ENCODE data around the gene IL36RN.

Gene IL36RN

DNA sequence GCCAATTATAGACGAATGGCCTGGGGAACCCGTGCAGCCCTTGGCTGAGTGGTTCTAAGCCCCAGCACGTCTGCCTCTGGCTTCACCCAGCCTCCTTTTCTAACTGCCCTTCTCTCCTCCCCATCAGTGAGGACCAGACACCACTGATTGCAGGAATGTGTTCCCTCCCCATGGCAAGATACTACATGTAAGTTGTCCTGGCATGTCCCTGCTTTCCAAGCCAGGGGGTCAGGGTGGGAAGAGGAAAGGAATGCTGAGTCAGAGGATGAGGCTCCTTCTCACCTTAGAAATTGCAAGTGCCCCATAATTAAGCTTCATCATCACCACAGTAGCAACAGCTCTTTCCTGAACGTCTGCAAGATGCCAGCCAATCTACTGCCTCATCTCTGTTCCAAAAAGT lies 13.6 kb downstream of the IL36RN start:
- no peaks in the 10 kb centered on the region for H3K4me1 Mint-ChIP-seq
- no peaks in the 10 kb centered on the region for H3K9me3 Mint-ChIP-seq
- H3K27ac Mint-ChIP-seq, result no peak overlapping the region
- ATAC-seq (replicated peaks) (no peak), DNase-seq (no peak)
- no peak overlapping the region for H3K4me3 Mint-ChIP-seq
- H3K36me3 Mint-ChIP-seq, result no peaks in the 10 kb centered on the region
- peaks cover 29 to 61% of the 10 kb centered on the region in 2 donors for H3K27me3 Mint-ChIP-seq

DNA sequence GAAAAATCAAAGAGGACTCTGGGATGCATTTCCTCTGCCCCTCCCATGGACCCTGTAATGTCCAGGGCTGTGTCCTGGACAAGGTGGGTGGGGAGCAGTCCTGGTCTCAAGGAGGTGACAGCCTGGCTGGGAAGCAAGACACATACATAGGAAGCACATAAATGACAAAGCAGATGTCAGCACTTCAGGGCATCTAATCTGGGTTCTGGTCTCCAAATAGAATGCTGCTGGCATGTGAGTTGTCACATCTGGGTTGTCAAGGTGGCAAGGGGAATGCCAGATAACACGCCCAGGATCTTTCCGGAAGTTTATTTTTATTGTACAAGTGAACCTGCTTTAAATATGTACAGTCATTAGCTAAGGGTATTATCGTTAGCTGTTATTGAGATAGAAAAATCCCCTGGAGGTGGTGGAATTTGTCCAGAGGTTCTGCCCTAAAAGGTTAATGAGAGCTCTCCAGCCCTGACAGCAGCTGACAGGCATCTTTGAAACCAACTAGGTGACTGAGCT lies 14.4 kb downstream of the IL36RN start:
- no peak overlapping the region for H3K27ac Mint-ChIP-seq
- no peaks in the 10 kb centered on the region for H3K4me1 Mint-ChIP-seq
- no peak overlapping the region for H3K4me3 Mint-ChIP-seq
- H3K27me3 Mint-ChIP-seq, result peaks cover 28 to 57% of the 10 kb centered on the region in 2 donors
- no peaks in the 10 kb centered on the region for H3K9me3 Mint-ChIP-seq
- DNase-seq (no peak), ATAC-seq (replicated peaks) (no peak)
- H3K36me3 Mint-ChIP-seq, result no peaks in the 10 kb centered on the region

DNA sequence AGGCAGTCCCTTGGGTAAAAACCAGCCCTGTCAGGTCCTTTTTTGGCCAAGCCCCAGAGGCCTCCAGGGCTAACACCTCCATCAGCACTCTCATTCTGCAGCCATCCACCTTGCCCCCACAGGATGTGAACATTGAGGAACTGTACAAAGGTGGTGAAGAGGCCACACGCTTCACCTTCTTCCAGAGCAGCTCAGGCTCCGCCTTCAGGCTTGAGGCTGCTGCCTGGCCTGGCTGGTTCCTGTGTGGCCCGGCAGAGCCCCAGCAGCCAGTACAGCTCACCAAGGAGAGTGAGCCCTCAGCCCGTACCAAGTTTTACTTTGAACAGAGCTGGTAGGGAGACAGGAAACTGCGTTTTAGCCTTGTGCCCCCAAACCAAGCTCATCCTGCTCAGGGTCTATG lies 16.0 kb downstream of the IL36RN start:
- H3K27ac Mint-ChIP-seq, result no peak overlapping the region
- peak; percentile 20 to 54 for ATAC-seq (replicated peaks)

DNA sequence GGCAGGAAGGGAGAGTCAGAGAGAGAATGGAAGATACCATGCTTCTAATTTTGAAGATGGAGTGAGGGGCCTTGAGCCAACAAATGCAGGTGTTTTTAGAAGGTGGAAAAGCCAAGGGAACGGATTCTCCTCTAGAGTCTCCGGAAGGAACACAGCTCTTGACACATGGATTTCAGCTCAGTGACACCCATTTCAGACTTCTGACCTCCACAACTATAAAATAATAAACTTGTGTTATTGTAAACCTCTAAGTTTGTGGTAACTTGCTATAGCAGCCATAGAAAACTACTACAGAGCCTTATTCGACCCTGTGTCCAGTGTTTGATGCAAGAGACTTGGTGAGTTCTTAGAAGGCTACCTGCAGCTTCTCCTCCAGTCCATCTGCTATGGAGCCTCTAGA lies 16.6 kb downstream of the IL36RN start:
- Mint-ChIP-seq H3K4me1 (no peaks in the 10 kb centered on the region), H3K27me3 (peaks cover 27 to 54% of the 10 kb centered on the region in 2 donors), H3K4me3 (no peak overlapping the region), H3K9me3 (no peaks in the 10 kb centered on the region), H3K27ac (no peak overlapping the region), H3K36me3 (no peaks in the 10 kb centered on the region)
- DNase-seq (no peak), ATAC-seq (replicated peaks) (no peak)

More for the DNA sequence above, 16.0 kb downstream of the IL36RN start:
- Mint-ChIP-seq H3K27me3 (peaks cover 23 to 50% of the 10 kb centered on the region in 2 donors), H3K9me3 (no peaks in the 10 kb centered on the region), H3K36me3 (no peaks in the 10 kb centered on the region), H3K4me1 (no peaks in the 10 kb centered on the region), H3K4me3 (no peak overlapping the region)
- DNase-seq, result no peak

DNA sequence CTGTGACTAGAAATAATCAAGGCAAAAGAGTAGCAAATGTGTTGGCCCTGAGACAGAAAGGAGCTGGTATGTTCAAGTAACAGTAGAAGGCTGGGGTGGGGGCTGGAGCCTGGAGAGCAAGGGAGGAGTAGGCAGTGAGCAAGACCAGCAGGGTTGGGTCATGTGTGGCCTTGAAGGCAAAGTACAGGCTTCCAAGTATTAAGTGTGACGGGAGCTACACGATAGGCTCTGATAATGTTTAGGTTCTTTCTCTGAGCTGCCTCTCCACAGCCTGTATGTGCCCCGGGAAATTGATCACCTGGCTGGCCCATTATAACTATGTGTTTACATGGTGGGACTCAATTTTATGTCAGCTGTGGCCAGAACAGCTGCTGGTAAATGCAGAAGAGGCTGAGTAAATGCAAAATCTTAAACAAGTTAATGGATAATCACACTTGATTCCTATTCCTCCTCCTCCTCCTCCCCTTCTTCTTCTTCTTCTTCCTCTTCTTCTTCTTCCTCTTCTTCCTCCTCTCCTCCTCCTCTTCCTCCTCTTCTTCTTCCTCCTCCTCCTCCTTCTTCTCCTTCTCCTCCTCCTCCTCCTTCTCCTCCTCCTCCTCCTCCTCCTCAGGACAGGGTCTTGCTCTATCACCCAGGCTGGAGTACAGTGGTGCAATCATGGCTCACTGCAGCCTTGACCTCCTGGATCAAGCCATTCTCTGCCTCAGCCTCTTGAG lies 18.1 kb downstream of the IL36RN start:
- H3K27ac Mint-ChIP-seq, result no peak overlapping the region
- DNase-seq (no peak), ATAC-seq (replicated peaks) (no peak)
- no peaks in the 10 kb centered on the region for H3K36me3 Mint-ChIP-seq
- H3K9me3 Mint-ChIP-seq, result no peaks in the 10 kb centered on the region
- no peak overlapping the region for H3K4me3 Mint-ChIP-seq
- H3K27me3 Mint-ChIP-seq, result peaks cover 39 to 68% of the 10 kb centered on the region in 2 donors
- no peaks in the 10 kb centered on the region for H3K4me1 Mint-ChIP-seq

DNA sequence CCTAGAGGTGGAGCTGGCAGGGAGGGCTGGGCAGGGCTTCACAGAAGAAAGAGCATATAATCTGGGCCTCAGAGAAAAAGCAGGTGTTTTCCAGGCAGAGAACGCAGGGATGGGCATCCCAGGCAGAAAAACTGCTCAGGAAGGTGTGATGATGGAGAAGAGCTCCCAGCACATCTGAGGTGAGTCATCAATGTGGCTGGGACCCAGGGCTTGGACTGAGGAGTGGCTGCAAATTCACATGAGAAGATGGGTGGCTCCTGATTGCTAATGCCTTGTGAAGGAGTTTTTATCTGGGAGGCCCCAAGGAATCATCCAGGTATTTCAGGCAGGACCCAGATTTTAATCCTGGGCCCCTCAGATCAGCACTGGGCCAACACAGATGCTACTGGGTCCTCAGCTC lies 18.9 kb downstream of the IL36RN start:
- no peak overlapping the region for H3K4me3 Mint-ChIP-seq
- ATAC-seq (replicated peaks), result no peak
- no peak overlapping the region for H3K27ac Mint-ChIP-seq
- H3K27me3 Mint-ChIP-seq, result peaks cover 39 to 61% of the 10 kb centered on the region in 2 donors
- H3K9me3 Mint-ChIP-seq, result no peaks in the 10 kb centered on the region
- peaks cover 0 to 1% of the 10 kb centered on the region in 2 donors for H3K4me1 Mint-ChIP-seq
- DNase-seq, result no peak
- no peaks in the 10 kb centered on the region for H3K36me3 Mint-ChIP-seq

DNA sequence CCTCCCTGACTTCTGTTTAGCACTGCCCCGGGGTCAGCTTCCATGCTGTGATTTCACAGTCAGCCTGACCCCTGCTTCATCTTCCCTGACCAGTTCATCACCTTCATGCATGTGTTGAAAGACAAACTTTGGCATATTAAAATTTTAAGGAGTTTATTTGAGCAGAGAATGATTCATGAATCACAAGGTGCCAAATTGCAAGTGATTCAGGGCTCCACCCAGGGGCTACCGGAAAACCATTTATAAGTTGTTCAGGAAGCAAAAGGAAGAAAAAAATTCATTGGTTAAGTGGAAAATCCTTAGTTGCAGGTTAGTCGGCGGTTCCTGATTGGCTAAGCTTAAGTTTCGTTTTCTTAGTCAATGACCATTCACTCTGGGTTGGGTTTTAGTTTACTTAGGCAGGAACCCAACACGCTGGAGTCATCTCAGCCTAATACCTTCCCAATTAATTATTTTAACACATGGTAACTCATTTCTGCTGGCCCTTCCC lies 19.4 kb downstream of the IL36RN start:
- peaks cover 4 to 6% of the 10 kb centered on the region in 2 donors for H3K4me1 Mint-ChIP-seq
- H3K9me3 Mint-ChIP-seq, result no peaks in the 10 kb centered on the region
- no peak overlapping the region for H3K4me3 Mint-ChIP-seq
- H3K27ac Mint-ChIP-seq, result no peak overlapping the region
- peaks cover 43 to 61% of the 10 kb centered on the region in 2 donors for H3K27me3 Mint-ChIP-seq
- no peak for DNase-seq
- H3K36me3 Mint-ChIP-seq, result no peaks in the 10 kb centered on the region
- ATAC-seq (replicated peaks), result no peak

DNA sequence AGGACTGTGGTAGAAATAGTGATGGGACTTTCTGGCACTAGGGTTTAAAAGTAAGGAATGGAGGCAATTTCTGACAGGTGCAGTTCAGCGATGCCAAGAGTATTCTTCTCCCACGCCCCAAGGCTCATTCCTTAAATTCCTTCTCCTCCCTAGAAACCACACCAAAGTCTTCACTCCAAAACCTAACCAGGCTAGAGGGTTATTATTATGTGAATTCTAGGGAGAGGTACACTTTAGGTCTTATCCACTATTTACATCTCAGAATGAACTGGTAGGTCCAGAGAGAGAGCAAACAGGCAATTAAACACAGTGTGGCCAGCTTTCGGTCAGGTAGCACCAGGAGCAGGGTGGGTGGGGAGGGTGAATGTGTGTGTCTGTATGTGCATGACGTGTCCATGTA lies 20.1 kb downstream of the IL36RN start:
- no peak overlapping the region for H3K27ac Mint-ChIP-seq
- H3K4me3 Mint-ChIP-seq, result no peak overlapping the region
- no peaks in the 10 kb centered on the region for H3K9me3 Mint-ChIP-seq

DNA sequence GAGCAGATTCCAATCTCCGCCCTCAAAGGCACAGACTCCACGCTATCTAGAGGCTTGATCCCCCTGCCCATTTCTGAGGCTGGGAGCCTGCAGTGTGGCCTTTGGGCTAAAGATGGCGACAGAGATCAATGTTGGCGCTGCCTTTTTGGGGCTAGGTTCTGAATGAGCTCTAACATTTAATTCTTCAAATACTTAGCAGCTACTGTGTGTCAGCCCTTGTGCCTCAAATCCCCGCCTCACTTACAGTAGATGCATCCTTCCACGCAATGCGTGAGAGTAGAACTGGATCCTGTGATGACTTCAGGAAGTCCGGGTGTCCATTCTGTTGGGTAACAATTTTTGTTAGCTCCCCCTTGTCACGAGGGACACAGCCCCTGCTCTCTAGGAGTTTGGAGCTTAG lies 21.1 kb downstream of the IL36RN start:
- Mint-ChIP-seq H3K4me1 (peaks cover 5 to 9% of the 10 kb centered on the region in 2 donors), H3K4me3 (no peak overlapping the region), H3K36me3 (no peaks in the 10 kb centered on the region), H3K27me3 (peaks cover 39 to 52% of the 10 kb centered on the region in 2 donors), H3K9me3 (no peaks in the 10 kb centered on the region), H3K27ac (no peak overlapping the region)
- DNase-seq (no peak), ATAC-seq (replicated peaks) (peak; percentile 65 to 68)

More for the DNA sequence above, 20.1 kb downstream of the IL36RN start:
- H3K36me3 Mint-ChIP-seq, result no peaks in the 10 kb centered on the region
- H3K27me3 Mint-ChIP-seq, result peaks cover 44 to 59% of the 10 kb centered on the region in 2 donors
- H3K4me1 Mint-ChIP-seq, result peaks cover 5 to 9% of the 10 kb centered on the region in 2 donors
- DNase-seq, result no peak
- no peak for ATAC-seq (replicated peaks)

DNA sequence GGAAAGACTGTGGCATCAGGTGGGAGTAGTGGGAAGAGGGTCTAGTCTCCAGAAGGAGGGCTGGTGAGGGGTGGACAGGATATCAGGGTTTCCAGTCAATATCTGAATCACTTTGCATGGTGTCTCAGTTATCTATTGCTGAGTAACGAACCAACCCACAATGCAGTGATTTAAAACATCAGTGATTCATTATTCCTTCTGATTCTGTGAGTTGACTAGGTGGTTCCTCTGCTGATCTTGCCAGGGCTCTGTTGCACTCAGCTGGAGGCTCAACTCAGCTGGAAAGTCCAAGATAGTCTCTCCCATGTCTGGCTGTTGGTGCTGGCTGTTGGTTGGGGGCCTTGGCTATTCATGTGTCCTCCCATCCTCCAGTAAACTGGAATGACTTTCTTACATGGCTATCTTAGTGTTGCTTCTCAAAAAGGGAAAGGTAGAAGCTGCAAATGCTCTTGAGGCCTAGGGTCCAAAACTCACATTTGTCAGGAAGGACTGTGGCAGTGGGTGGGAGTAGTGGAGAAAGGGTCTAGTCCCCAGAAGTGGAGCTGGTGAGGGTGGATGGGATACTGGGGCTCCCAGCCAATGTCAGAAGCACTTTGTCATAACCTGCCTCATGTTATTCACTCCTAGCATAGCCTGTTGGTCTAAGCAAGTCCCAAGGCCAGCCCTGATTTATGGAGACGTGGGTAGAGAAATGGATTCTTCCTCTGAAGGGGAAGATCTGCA lies 22.7 kb downstream of the IL36RN start:
- ATAC-seq (replicated peaks), result no peak
- DNase-seq, result no peak
- Mint-ChIP-seq H3K27me3 (peaks cover 34 to 45% of the 10 kb centered on the region in 2 donors), H3K27ac (no peak overlapping the region), H3K36me3 (no peaks in the 10 kb centered on the region), H3K4me1 (peaks cover 5 to 9% of the 10 kb centered on the region in 2 donors), H3K4me3 (no peak overlapping the region), H3K9me3 (no peaks in the 10 kb centered on the region)

DNA sequence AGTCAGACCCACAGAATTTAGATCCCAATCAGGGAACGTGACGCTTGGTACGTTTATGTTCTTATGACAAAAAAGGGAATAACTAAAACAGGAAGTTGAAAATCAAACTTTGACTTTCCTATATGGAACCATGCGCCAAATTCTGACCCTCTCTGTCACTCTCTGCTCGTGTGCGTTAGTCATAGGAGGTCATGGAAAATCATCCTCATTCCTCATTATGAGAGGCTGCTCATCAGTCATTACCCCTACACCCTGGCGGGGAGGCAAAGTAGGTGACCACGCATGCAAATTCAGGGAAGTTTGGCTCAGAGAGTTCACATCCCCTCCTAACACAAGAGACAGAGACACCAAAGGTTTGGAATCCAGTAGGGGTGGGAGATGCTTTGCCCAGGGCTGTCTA lies 24.3 kb downstream of the IL36RN start:
- Mint-ChIP-seq H3K4me3 (no peak overlapping the region), H3K27ac (no peak overlapping the region), H3K27me3 (peaks cover 25 to 33% of the 10 kb centered on the region in 2 donors), H3K36me3 (no peaks in the 10 kb centered on the region), H3K4me1 (peaks cover 5 to 9% of the 10 kb centered on the region in 2 donors), H3K9me3 (no peaks in the 10 kb centered on the region)
- no peak for DNase-seq
- ATAC-seq (replicated peaks), result peak; percentile 70 to 74

DNA sequence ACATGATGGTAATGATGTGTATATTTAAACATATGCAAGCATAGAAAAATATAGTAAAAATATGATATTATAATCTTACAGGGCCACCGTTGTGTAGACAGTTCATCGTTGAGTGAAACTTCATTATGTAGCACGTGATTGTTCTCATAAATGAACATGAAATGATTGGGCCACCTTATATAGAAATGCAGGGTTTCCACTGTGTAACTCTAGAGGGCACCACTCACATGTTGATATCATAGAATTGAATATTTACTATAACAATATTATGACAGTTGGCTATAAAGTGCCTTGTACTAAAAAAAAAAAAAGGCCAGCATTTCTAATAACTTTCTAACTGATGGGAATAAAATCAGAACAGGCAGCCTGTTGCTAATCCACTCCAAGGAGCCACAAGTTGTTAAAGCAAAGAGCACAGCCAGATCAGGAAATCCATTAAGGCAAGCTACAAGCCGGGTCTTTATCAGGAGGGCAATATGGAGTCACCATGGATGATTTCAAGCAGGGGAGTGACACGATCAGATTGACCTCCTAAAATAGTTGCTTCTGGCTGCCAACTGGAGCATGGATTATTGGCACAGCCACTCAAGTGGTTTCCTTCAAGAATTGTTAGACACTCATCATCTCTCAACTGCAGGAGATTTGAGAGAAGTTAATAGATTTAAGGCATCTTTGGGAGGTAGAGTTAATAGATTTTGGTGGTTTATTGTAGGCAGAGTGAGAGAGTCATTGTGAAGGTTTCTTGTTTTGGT lies 25.4 kb downstream of the IL36RN start:
- Mint-ChIP-seq H3K36me3 (no peaks in the 10 kb centered on the region), H3K27me3 (peaks cover 25 to 33% of the 10 kb centered on the region in 2 donors), H3K9me3 (no peaks in the 10 kb centered on the region), H3K4me3 (no peak overlapping the region), H3K4me1 (peaks cover 5 to 9% of the 10 kb centered on the region in 2 donors), H3K27ac (no peak overlapping the region)
- ATAC-seq (replicated peaks) (peak; percentile 48 to 66), DNase-seq (no peak)

DNA sequence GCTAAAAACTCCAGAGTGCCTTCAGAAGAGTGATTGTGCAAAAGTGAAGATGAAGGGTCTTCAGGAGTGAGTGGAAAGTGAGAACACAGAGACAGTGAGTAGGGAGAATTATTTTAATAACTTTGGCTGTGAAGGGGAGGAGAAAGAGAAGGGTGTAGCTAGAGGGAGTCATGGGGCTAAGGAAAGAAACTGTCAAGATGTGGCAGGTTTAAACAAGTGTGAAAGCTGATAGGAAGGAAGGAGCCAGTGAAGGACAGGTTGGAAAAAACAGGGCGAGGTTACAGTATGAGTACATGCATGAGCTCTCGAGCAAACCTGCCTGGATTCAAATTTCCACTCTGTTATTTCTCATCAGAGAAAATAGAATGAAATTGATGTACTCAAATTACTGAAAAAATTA lies 26.5 kb downstream of the IL36RN start:
- Mint-ChIP-seq H3K27me3 (peaks cover 21 to 29% of the 10 kb centered on the region in 2 donors), H3K36me3 (no peaks in the 10 kb centered on the region)

More for the DNA sequence above, 26.5 kb downstream of the IL36RN start:
- Mint-ChIP-seq H3K4me1 (peaks cover 5 to 9% of the 10 kb centered on the region in 2 donors), H3K27ac (peak overlapping the region; percentile 1), H3K4me3 (no peak overlapping the region), H3K9me3 (no peaks in the 10 kb centered on the region)
- no peak for ATAC-seq (replicated peaks)
- DNase-seq, result no peak

Data from stimulated activated naive B cell treated with anti-CD40 and anti-IgM and Interleukin-4, amounts not matched to agents 10 μg/mL and 1 μg/mL and 100 μg/mL, for 72 hours (primary cell).